HG02885 (cell line): Measurements from ENCODE around the gene IRF1.
"Not testable (repeated sequence)": the region's sequence is repeated elsewhere in the genome, so short reads cannot be mapped to it uniquely, and the experiment has no call there.

Source experiments
- ATAC-seq: cut with Tn5 transposase; IDR thresholded peaks from one replicate; pipeline ENCODE4 v1.9.1; 2021; ENCODE audit warnings: mild to moderate bottlenecking; ENCODE audit not compliant: unreplicated experiment, poor library complexity

The IRF1 gene

GRCh38 chr5:132445930-132446329, 44.6 kb downstream of the IRF1 start:
- no peak for ATAC-seq

GRCh38 chr5:132445640-132445923, 45.0 kb downstream of the IRF1 start:
- ATAC-seq: no peak

- ATAC-seq: no peak
Observed at GRCh38 chr5:132444841-132445639, 45.5 kb downstream of the IRF1 start.

GRCh38 chr5:132444061-132444460, 46.5 kb downstream of the IRF1 start:
- ATAC-seq: no peak

GRCh38 chr5:132439521-132440089, 51.0 kb downstream of the IRF1 start:
- ATAC-seq: no peak

GRCh38 chr5:132438917-132439316, 51.7 kb downstream of the IRF1 start:
- no peak for ATAC-seq

GRCh38 chr5:132438267-132438645, 52.3 kb downstream of the IRF1 start:
- not testable (repeated sequence) for ATAC-seq

GRCh38 chr5:132437604-132438266, 52.8 kb downstream of the IRF1 start:
- ATAC-seq: peak; percentile 91

GRCh38 chr5:132436936-132437335, 53.6 kb downstream of the IRF1 start:
- no peak for ATAC-seq

- no peak for ATAC-seq
Observed at GRCh38 chr5:132435886-132436285, 54.7 kb downstream of the IRF1 start.

- ATAC-seq: no peak
Observed at GRCh38 chr5:132435447-132435846, 55.1 kb downstream of the IRF1 start.

- no peak for ATAC-seq
Observed at GRCh38 chr5:132434416-132435286, 55.9 kb downstream of the IRF1 start.

- no peak for ATAC-seq
Observed at GRCh38 chr5:132433141-132433540, 57.4 kb downstream of the IRF1 start.

- no peak for ATAC-seq
Observed at GRCh38 chr5:132431632-132432031, 58.9 kb downstream of the IRF1 start.
